Heart right ventricle (tissue), 16 donors: ENCODE measurements around the gene C6orf89. TPM values are rescaled to one million over a fixed set of nuclear protein-coding genes. Genes with fewer than 3 reads are reported as not detected.

Experiments
- ATAC-seq, 8 donors: fragments of 200-7000 bp; cut with Tn5 transposase; one replicate each; pipeline ENCODE4 v1.9.1; 2020; ENCODE audit warnings: mild to moderate bottlenecking in 8 of 8, moderate library complexity in 8 of 8, moderate number of reproducible peaks in 1 of 8
- DNase-seq, 2 donors: peaks; one replicate each; pipeline ENCODE4 v3.0.0-alpha.2; 2020
- H3K27ac ChIP-seq, 10 donors: fragments of 200-600 bp; sonication (generic) in 2 of 10; one replicate each; pipeline versions ENCODE4 v1.5.0 to v1.8.0; 2020 to 2022; ENCODE audit warnings: mild to moderate bottlenecking in 3 of 10
- H3K27me3 ChIP-seq, 7 donors: fragments of 200-600 bp; one replicate each; pipeline ENCODE4 v1.8.0; 2021 to 2022; ENCODE audit warnings: mild to moderate bottlenecking in 2 of 7
- H3K36me3 ChIP-seq, 9 donors: fragments of 200-600 bp; sonication (generic) in 1 of 9; one replicate each; pipeline versions ENCODE4 v1.5.0 to v1.8.0; 2020 to 2022; ENCODE audit warnings: mild to moderate bottlenecking in 2 of 9
- H3K4me1 ChIP-seq, 9 donors: fragments of 200-600 bp; sonication (generic) in 1 of 9; one replicate each; pipeline versions ENCODE4 v1.5.0 to v1.8.0; 2020 to 2022; ENCODE audit warnings: mild to moderate bottlenecking in 4 of 9
- H3K4me3 ChIP-seq, 10 donors: fragments of 200-600 bp; sonication (generic) in 2 of 10; one replicate each; pipeline versions ENCODE4 v1.5.0 to v1.8.0; 2020 to 2022; ENCODE audit warnings: mild to moderate bottlenecking in 7 of 10, moderate library complexity in 2 of 10
- H3K9me3 ChIP-seq, 11 donors: fragments of 200-600 bp in 10 of 11; sonication (generic) in 2 of 11; one replicate each; pipeline versions ENCODE4 v1.5.0 to v1.8.0; 2013 to 2022; ENCODE audit warnings: mild to moderate bottlenecking in 2 of 11, control low read depth in 1 of 11, moderate library complexity in 1 of 11
- WGBS, 2 donors: extraction: QIAGEN DNeasy Blood & Tissue Kit; methylation state at CpG; one replicate each; pipeline ENCODE4 v1.1.7; 2013; ENCODE audit warnings: inconsistent platforms in 1 of 2; 5-methylcytosine and 5-hydroxymethylcytosine counted together
- intact Hi-C, 10 donors: fragments of 100-400 bp; cut with DNase I; formaldehyde crosslinking; loops; one replicate each; pipeline versions ENCODE4 v1.11.1 to v1.14.2; 2022
- polyA plus RNA-seq, 2 donors: library from polyadenylated mRNA; stranded (reverse); fragments of 200-250 nt; gene quantifications; one replicate each; pipeline ENCODE4 v1.2.3, GENCODE V29; 2013
- total RNA-seq, 10 donors: library from RNA; stranded (reverse); fragmentation: NEBNext Ultra II Directional in 3 of 10; extraction: Animal tissue kit (Norgen Biotek cat#: 25700) in 3 of 10; gene quantifications; one replicate each; pipeline versions ENCODE4 v1.2.1 to v1.2.4, GENCODE V29; 2021 to 2023
- TF ChIP-seq, protein P1 (sequence below), 9 donors: fragments of 200-600 bp; sonication (generic) in 2 of 9; IDR thresholded peaks; one replicate each; pipeline versions ENCODE4 v1.5.0 to v1.8.0; 2021 to 2022; ENCODE audit warnings: antibody characterized with exemption in 9 of 9, mild to moderate bottlenecking in 5 of 9, moderate library complexity in 1 of 9
- donor health status: Arrhythmogenic right ventricular cardiomyopathy.
- donor health status: ischemic (EF 13 %, LVEDD 7.1; RV severe dilation, severe dysfunction).
- donor health status: healthy with polysubstance abuse.
- donor health status: DM: no; HTN: yes; CAD: no.
- donor health status: DM: no; HTN: no; CAD: no.
- donor health status: ischemic (EF 25% LVEDD 6.9; RV normal size, moderate dysfunction).
- donor health status: ischemic (EF 25% LVEDD 5.7; RV mildly dilated, moderate dysfunction).
- donor health status: healthy.
- donor health status: DM: yes; HTN: yes; CAD: no.
- donor health status: Ischemic cardiomyopathy.
- donor health status: ischemic (EF 35%, LVEDD 5.7; RV mildly dilated, moderate dysfunction).
- donor health status: nonischemic (EF 11% LVEDD 7.7; RV severe dilation, severe dysfunction).
- donor health status: DM: yes; HTN: yes; CAD: no.
- donor health status: PGD.
- donor health status: ischemic (EF 29% LVEDD 5.4; RV normal size, mild dysfunction).
- donor health status: nonischemic (EF 23%, LVEDD 6.1; RV moderate dilation, normal function).

C6orf89 gene
- total and polyA plus RNA-seq, 12 donors = 22.5 to 104 (median 72.9) TPM

- Histone ChIP-seq H3K36me3 (peaks cover 0 to 100% (median 85%) of the 10 kb centered on the region in 9 donors), H3K9me3 (no peaks in the 10 kb centered on the region), H3K27ac (peak overlapping the region; percentile 5 to 79 (median 52)), H3K4me3 (no peak overlapping the region), H3K4me1 (peaks cover 8 to 92% (median 70%) of the 10 kb centered on the region in 9 donors), H3K27me3 (no peaks in the 10 kb centered on the region)
- 47 to 68% methylated on average over 17 of the region's 17 CpGs for WGBS, 2 donors
- intact Hi-C loops = loop anchor here in 1 of 10 donors (5.0 kb wide), 1 partner anchor 129 kb away; no protein-coding TSS in a partner anchor
- no peak for DNase-seq
- peak in 1 of 8 donors; percentile 6 for ATAC-seq
- TF ChIP-seq, protein P1, sequence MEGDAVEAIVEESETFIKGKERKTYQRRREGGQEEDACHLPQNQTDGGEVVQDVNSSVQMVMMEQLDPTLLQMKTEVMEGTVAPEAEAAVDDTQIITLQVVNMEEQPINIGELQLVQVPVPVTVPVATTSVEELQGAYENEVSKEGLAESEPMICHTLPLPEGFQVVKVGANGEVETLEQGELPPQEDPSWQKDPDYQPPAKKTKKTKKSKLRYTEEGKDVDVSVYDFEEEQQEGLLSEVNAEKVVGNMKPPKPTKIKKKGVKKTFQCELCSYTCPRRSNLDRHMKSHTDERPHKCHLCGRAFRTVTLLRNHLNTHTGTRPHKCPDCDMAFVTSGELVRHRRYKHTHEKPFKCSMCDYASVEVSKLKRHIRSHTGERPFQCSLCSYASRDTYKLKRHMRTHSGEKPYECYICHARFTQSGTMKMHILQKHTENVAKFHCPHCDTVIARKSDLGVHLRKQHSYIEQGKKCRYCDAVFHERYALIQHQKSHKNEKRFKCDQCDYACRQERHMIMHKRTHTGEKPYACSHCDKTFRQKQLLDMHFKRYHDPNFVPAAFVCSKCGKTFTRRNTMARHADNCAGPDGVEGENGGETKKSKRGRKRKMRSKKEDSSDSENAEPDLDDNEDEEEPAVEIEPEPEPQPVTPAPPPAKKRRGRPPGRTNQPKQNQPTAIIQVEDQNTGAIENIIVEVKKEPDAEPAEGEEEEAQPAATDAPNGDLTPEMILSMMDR (IDR thresholded peaks at IDR 0.05) = no peak
Measured at GRCh38 chr6:36970892-36971842, 85.4 kb downstream of the C6orf89 start.

DNA sequence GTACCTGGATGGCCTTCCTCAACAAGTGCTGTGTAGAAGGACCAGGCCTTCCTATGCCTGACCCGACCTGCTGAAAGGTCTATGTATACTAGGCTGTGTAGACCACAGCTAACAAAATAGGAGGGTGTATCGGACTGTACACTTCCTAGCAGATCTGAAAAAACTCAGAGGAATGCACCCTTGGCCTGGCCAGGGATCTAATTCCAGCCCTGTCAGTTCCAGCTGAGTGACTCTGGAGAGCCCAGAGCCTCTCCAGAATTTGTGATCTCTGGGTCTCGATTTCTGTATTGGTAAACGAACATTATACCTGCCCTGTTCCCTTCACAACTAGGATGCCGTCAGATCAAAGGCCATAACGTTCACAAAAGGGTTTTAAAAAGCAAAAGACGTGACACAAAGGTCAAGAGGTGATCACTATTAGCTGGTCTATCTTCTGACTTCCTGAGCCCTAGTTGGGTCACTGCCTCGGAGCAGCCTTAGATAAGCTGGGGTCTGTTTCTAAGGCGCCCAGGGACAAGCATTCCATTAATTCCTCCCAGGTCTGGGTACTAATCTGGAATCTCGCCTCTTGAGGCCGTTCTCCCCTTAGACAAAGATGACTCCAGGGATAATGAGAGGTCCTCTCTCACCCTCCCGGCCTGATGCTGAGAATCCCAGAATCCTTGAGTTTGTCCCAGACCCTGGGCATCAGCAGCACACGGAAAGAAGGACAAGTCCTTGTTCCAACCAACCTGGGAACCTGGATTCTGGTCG lies 86.3 kb downstream of the C6orf89 start:
- TF ChIP-seq, protein P1 (IDR thresholded peaks at IDR 0.05) = no peak
- Histone ChIP-seq H3K27me3 (no peaks in the 10 kb centered on the region), H3K4me3 (no peak overlapping the region), H3K36me3 (peaks cover 0 to 100% (median 91%) of the 10 kb centered on the region in 9 donors), H3K27ac (peak overlapping the region in 9 of 10 donors; percentile 18 to 79 (median 54)), H3K9me3 (no peaks in the 10 kb centered on the region), H3K4me1 (peaks cover 16 to 99% (median 80%) of the 10 kb centered on the region in 9 donors)
- ATAC-seq = no peak
- intact Hi-C loops = loop anchor here in 1 of 10 donors (5.0 kb wide), 1 partner anchor 130 kb away; no protein-coding TSS in a partner anchor
- DNase-seq = no peak
- 39 to 57% methylated on average over 14 of the region's 14 CpGs for WGBS, 2 donors

DNA sequence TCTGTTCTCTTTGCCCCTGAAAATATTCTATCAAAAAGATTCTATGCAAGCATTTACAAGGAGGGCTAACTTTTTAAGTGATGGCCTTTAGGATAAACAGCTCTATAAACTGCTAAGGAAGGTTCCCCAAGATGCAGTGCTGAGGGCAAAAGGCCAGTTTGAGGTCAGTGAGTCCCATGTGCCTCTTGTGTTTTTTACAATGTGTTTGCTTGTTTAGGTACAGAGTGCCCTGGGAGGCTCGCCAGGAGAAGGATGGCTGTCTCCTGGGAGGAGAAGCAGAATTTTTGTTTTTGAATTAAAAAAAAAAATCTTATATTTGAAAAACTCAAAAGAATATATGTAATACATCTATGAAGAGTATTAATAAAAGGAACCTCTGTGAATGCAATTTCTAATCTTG lies 87.4 kb downstream of the C6orf89 start:
- intact Hi-C loops = loop anchor here in 1 of 10 donors (5.0 kb wide), 1 partner anchor 131 kb away; no protein-coding TSS in a partner anchor
- Histone ChIP-seq H3K9me3 (no peaks in the 10 kb centered on the region), H3K27ac (peak overlapping the region in 9 of 10 donors; percentile 18 to 79 (median 54)), H3K4me3 (no peak overlapping the region), H3K27me3 (no peaks in the 10 kb centered on the region), H3K36me3 (peaks cover 0 to 100% (median 93%) of the 10 kb centered on the region in 9 donors), H3K4me1 (peaks cover 17 to 99% (median 89%) of the 10 kb centered on the region in 9 donors)
- no peak for DNase-seq
- TF ChIP-seq, protein P1 (IDR thresholded peaks at IDR 0.05) = no peak
- 45 to 61% methylated on average over 1 of the region's 1 CpG for WGBS, 2 donors
- peak in 1 of 8 donors; percentile 39 for ATAC-seq

GRCh38 chr6:36973647-36974046 lies 87.9 kb downstream of the C6orf89 start:
- 33 to 68% methylated on average over 4 of the region's 4 CpGs for WGBS, 2 donors
- intact Hi-C loops = loop anchor here in 1 of 10 donors (5.0 kb wide), 1 partner anchor 131 kb away; no protein-coding TSS in a partner anchor
- Histone ChIP-seq H3K4me1 (peaks cover 18 to 99% (median 85%) of the 10 kb centered on the region in 9 donors), H3K36me3 (peaks cover 0 to 100% (median 91%) of the 10 kb centered on the region in 9 donors), H3K9me3 (no peaks in the 10 kb centered on the region), H3K27me3 (no peaks in the 10 kb centered on the region), H3K4me3 (no peak overlapping the region), H3K27ac (peak overlapping the region in 9 of 10 donors; percentile 18 to 79 (median 54))
- ATAC-seq = peak; percentile 56 to 80 (median 64)
- TF ChIP-seq, protein P1 (IDR thresholded peaks at IDR 0.05) = no peak
- peak; percentile 69 to 73 for DNase-seq
